Esophagus squamous epithelium (tissue), 5 donors: Measurements from ENCODE around the gene MMP24. TPM values are rescaled to one million over a fixed set of nuclear protein-coding genes. Genes with fewer than 3 reads are reported as not detected.
"Not testable (repeated sequence)": the region's sequence is repeated elsewhere in the genome, so short reads cannot be mapped to it uniquely, and the experiment has no call there.

Source experiments
- DNase-seq: peaks from one replicate; lab custom pipeline; 2025; lab: John Stamatoyannopoulos, UW
- H3K27ac ChIP-seq, 4 donors: fragments of 200-600 bp; sonication (generic); one replicate each; pipeline ENCODE4 v1.5.1; 2016 to 2019; ENCODE audit warnings: mild to moderate bottlenecking in 1 of 4
- H3K27me3 ChIP-seq, 4 donors: fragments of 200-600 bp; sonication (generic); 1 replicate in 3 of 4; 2 replicates in 1 of 4; pipeline versions ENCODE4 v1.5.1 to v1.6.0; 2017 to 2021; ENCODE audit warnings: antibody characterized with exemption in 1 of 4
- H3K36me3 ChIP-seq, 3 donors: fragments of 200-600 bp; sonication (generic); one replicate each; pipeline ENCODE4 v1.5.1; 2016 to 2019
- H3K4me1 ChIP-seq, 3 donors: fragments of 200-600 bp; sonication (generic); one replicate each; pipeline ENCODE4 v1.5.1; 2017 to 2019
- H3K4me3 ChIP-seq, 4 donors: fragments of 200-600 bp; sonication (generic); 1 replicate in 3 of 4; 2 replicates in 1 of 4; pipeline ENCODE4 v1.5.1; 2016 to 2019; ENCODE audit warnings: mild to moderate bottlenecking in 2 of 4, moderate library complexity in 1 of 4
- H3K9me3 ChIP-seq, 3 donors: fragments of 200-600 bp; sonication (generic); one replicate each; pipeline ENCODE4 v1.5.1; 2016 to 2019
- POLR2A ChIP-seq, 4 donors: fragments of 450-650 bp; IDR thresholded peaks; one replicate each; pipeline ENCODE4 v1.6.1; 2017; ENCODE audit warnings: antibody characterized with exemption in 4 of 4, mild to moderate bottlenecking in 4 of 4, moderate library complexity in 3 of 4
- WGBS, 2 donors: methylation state at CpG; one replicate each; pipeline ENCODE4 v1.1.5; 2018; 5-methylcytosine and 5-hydroxymethylcytosine counted together
- intact Hi-C: fragments of 100-400 bp; cut with DNase I; formaldehyde crosslinking; loops from one replicate; pipeline ENCODE4 v1.15.0; 2022
- total RNA-seq, 4 donors: library from RNA; depleted of rRNA; stranded (reverse); fragments of >200 nt; gene quantifications; one replicate each; pipeline ENCODE4 v1.1.0, GENCODE V29; 2016
- TF ChIP-seq, protein P1 (sequence below), 6 experiments: fragments of 450-650 bp in 4 of 6; fragments of 200-600 bp in 2 of 6; sonication (generic) in 2 of 6; IDR thresholded peaks; one replicate each; pipeline ENCODE4 v1.5.1; 2016 to 2019; ENCODE audit warnings: antibody characterized with exemption in 6 of 6, mild to moderate bottlenecking in 4 of 6, moderate library complexity in 4 of 6
- donor health status: DM: yes; HTN: yes; CAD: no.

MMP24 gene
- total RNA-seq, 4 donors from 2014 or later, result 0.06 to 0.38 (median 0.08) TPM; not detected in 1

DNA sequence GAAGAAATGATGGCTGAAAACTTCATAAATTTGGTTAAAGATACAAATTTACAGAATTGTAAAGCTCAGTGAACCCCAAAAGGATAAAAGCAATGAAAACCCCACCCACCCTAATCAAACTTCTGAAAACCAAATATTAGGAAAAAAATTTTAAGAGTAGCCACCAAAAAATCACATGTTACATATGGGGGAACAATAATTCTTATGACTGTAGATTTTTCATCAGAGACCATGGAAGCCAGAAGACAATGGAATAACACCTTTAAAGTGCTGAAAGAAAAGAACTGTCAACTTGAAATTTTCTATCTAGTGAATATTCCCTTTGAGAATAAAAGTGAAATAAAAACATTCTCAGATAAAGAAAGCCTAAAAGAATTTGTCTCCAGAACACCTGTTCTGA lies 30.2 kb upstream of the MMP24 start:
- Histone ChIP-seq H3K27me3 (no peaks in the 10 kb centered on the region), H3K27ac (no peak overlapping the region), H3K4me3 (no peak overlapping the region), H3K4me1 (peaks cover 0 to 20% (median 0%) of the 10 kb centered on the region in 3 donors), H3K9me3 (peaks cover 0 to 31% (median 15%) of the 10 kb centered on the region in 3 donors), H3K36me3 (peaks cover 0 to 2% (median 0%) of the 10 kb centered on the region in 3 donors)
- intact Hi-C loops, result no loop called here
- no peak for DNase-seq
- TF ChIP-seq POLR2A (IDR thresholded peaks at IDR 0.05), result no peak
- TF ChIP-seq, protein P1, sequence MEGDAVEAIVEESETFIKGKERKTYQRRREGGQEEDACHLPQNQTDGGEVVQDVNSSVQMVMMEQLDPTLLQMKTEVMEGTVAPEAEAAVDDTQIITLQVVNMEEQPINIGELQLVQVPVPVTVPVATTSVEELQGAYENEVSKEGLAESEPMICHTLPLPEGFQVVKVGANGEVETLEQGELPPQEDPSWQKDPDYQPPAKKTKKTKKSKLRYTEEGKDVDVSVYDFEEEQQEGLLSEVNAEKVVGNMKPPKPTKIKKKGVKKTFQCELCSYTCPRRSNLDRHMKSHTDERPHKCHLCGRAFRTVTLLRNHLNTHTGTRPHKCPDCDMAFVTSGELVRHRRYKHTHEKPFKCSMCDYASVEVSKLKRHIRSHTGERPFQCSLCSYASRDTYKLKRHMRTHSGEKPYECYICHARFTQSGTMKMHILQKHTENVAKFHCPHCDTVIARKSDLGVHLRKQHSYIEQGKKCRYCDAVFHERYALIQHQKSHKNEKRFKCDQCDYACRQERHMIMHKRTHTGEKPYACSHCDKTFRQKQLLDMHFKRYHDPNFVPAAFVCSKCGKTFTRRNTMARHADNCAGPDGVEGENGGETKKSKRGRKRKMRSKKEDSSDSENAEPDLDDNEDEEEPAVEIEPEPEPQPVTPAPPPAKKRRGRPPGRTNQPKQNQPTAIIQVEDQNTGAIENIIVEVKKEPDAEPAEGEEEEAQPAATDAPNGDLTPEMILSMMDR (IDR thresholded peaks at IDR 0.05), result no peak

DNA sequence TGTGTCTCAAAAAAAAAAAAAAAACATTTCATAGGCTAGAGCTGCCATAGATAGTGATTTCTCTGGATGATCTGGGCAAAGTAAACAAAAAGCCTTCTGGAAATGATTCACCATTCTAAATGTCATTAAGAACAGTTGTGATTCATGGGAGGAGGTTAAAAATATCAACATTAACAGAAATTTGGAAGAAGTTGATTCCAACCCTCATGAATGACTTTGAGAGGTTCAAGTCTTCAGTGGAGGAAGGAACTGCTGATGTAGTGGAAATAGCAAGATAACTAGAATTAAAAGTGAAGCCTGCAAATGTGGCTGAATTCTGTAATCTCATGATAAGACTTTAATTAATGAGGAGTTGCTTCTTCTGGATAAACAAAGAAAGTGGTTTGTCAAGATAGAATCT lies 26.8 kb upstream of the MMP24 start:
- no peaks in the 10 kb centered on the region for H3K27me3 ChIP-seq
- H3K27ac ChIP-seq, result no peak overlapping the region
- no peak for DNase-seq
- peaks cover 0 to 31% (median 15%) of the 10 kb centered on the region in 3 donors for H3K9me3 ChIP-seq
- intact Hi-C loops, result no loop called here
- H3K4me1 ChIP-seq, result peaks cover 0 to 10% (median 0%) of the 10 kb centered on the region in 3 donors
- no peak overlapping the region for H3K4me3 ChIP-seq
- TF ChIP-seq, protein P1 (IDR thresholded peaks at IDR 0.05), result no peak
- TF ChIP-seq POLR2A (IDR thresholded peaks at IDR 0.05), result no peak
- peaks cover 0 to 4% (median 0%) of the 10 kb centered on the region in 3 donors for H3K36me3 ChIP-seq

DNA sequence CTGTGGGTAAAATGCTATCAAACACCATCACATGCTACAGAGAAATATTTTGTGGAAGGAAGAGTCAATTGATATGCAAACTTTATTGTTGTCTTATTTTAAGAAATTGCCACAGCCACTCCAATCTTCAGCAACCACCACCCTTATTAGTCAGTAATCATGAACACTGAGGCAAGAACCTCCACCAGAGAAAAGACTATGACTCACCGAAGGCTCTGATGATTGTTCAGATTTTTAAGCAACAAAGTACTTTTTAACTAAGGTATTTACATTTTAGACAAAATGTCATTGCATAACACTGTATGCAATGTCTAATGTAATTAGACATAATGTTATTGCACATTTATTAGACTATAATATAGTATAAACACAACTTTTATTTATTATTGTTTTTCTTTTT lies 26.2 kb upstream of the MMP24 start:
- intact Hi-C loops, result no loop called here

DNA sequence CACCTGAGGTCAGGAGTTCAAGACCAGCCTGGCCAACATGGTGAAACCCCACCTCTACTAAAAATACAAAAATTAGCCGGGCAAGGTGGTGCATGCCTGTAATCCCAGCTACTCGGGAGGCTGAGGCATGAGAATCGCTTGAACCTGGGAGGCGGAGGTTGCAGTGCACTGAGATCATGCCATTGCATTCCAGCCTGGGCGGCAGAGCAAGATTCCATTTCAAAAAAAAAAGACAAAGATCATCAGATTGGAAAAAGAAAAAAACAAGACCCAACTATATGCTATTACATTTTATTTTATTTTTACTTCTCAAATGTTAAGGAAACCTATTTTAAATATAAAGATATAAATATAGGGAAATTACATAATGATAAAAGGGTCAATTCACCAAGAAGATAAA lies 25.0 kb upstream of the MMP24 start:
- WGBS, 2 donors, result 92 to 93% methylated on average over 5 of the region's 5 CpGs
- DNase-seq, H3K4me3 ChIP-seq, intact Hi-C loops, H3K27me3 ChIP-seq, H3K27ac ChIP-seq, H3K36me3 ChIP-seq: not testable (repeated sequence)
- peaks cover 0 to 10% (median 0%) of the 10 kb centered on the region in 3 donors for H3K4me1 ChIP-seq
- peaks cover 0 to 24% (median 7%) of the 10 kb centered on the region in 3 donors for H3K9me3 ChIP-seq

More for the DNA sequence above, 26.2 kb upstream of the MMP24 start:
- DNase-seq, result no peak
- H3K27me3 ChIP-seq, result no peaks in the 10 kb centered on the region
- peaks cover 0 to 4% (median 0%) of the 10 kb centered on the region in 3 donors for H3K36me3 ChIP-seq
- no peak overlapping the region for H3K27ac ChIP-seq
- WGBS, 2 donors, result 21 to 23% methylated on average over 1 of the region's 1 CpG
- peaks cover 0 to 10% (median 0%) of the 10 kb centered on the region in 3 donors for H3K4me1 ChIP-seq
- TF ChIP-seq, protein P1 (IDR thresholded peaks at IDR 0.05), result no peak
- TF ChIP-seq POLR2A (IDR thresholded peaks at IDR 0.05), result no peak
- H3K9me3 ChIP-seq, result peaks cover 0 to 31% (median 15%) of the 10 kb centered on the region in 3 donors
- no peak overlapping the region for H3K4me3 ChIP-seq

DNA sequence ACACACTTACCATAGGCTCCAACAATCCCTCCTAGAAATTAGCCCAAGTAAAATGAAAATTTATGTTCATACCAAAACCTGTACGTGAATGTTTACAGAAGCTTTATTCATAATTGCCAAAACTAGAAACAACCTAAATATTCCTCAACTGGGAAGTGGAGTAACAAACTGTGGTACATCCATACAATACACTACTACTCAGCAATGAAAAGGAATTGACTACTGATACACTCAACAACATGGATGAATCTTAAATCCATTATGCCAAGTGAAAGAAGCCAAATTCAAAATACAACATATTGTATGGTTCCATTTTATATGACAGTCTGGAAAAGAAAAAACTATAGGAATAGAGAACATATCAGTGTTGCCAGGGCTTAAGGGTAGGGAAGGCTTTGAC lies 19.7 kb upstream of the MMP24 start:
- H3K4me1 ChIP-seq, result peaks cover 0 to 15% (median 2%) of the 10 kb centered on the region in 3 donors
- WGBS, 2 donors, result 72 to 77% methylated on average over 1 of the region's 1 CpG
- intact Hi-C loops, result loop anchor here (5.0 kb wide), 1 partner anchor 60 kb away; the partner anchor contains the start of gene EDEM2
- DNase-seq, result no peak
- H3K4me3 ChIP-seq, result no peak overlapping the region
- H3K27me3 ChIP-seq, result no peaks in the 10 kb centered on the region
- H3K27ac ChIP-seq, result no peak overlapping the region
- TF ChIP-seq, protein P1 (IDR thresholded peaks at IDR 0.05), result no peak
- no peak for TF ChIP-seq POLR2A (IDR thresholded peaks at IDR 0.05)
- H3K36me3 ChIP-seq, result no peaks in the 10 kb centered on the region
- H3K9me3 ChIP-seq, result no peaks in the 10 kb centered on the region
